Natural killer cell treated with Interleukin-12 subunit alpha and Interleukin-12 subunit beta and Interleukin-15 and Interleukin-18, amount 100 ng/mL, for 72 hours (primary cell): ENCODE measurements around the gene SGSH. TPM values are rescaled to one million over a fixed set of nuclear protein-coding genes. Genes with fewer than 3 reads are reported as not detected.
"Not testable (repeated sequence)": the region's sequence is repeated elsewhere in the genome, so short reads cannot be mapped to it uniquely, and the experiment has no call there.

Experiments used
- ATAC-seq, 2 donors: fragments of 150-1000 bp; cut with Tn5 transposase in 1 of 2; sonication (Bioruptor Pico), chemical (Tn5 transposase) in 1 of 2; 2 replicates each; pipeline ENCODE4 v1.10.0; 2021
- DNase-seq: peaks from one replicate; pipeline ENCODE4 v3.0.0; 2022; ENCODE audit warnings: low spot score
- H3K27ac Mint-ChIP-seq, 2 donors: 1 replicate in 1 of 2; 2 replicates in 1 of 2; pipeline ENCODE4 v1.8.0; 2022; ENCODE audit warnings: mixed read lengths in 2 of 2, mild to moderate bottlenecking in 1 of 2, moderate library complexity in 1 of 2
- H3K27me3 Mint-ChIP-seq, 2 donors: 1 replicate in 1 of 2; 2 replicates in 1 of 2; pipeline ENCODE4 v1.8.0; 2022; ENCODE audit warnings: mixed read lengths in 2 of 2
- H3K36me3 Mint-ChIP-seq: one replicate; pipeline ENCODE4 v1.8.0; 2022; ENCODE audit warnings: mixed read lengths
- H3K4me1 Mint-ChIP-seq, 2 donors: 1 replicate in 1 of 2; 2 replicates in 1 of 2; pipeline ENCODE4 v1.8.0; 2022; ENCODE audit warnings: low read depth in 2 of 2, mixed read lengths in 2 of 2, mild to moderate bottlenecking in 1 of 2
- H3K4me3 Mint-ChIP-seq: one replicate; pipeline ENCODE4 v1.8.0; 2022; ENCODE audit warnings: mixed read lengths
- H3K9me3 Mint-ChIP-seq: 2 replicates; pipeline ENCODE4 v1.8.0; 2022; ENCODE audit warnings: mixed read lengths
- total RNA-seq, 2 donors: library from RNA; stranded (reverse); gene quantifications; one replicate each; pipeline ENCODE4 v1.2.3, GENCODE V29; 2022

SGSH gene
- total RNA-seq, 2 donors from 2014 or later = 9.9 to 32.4 TPM

DNA sequence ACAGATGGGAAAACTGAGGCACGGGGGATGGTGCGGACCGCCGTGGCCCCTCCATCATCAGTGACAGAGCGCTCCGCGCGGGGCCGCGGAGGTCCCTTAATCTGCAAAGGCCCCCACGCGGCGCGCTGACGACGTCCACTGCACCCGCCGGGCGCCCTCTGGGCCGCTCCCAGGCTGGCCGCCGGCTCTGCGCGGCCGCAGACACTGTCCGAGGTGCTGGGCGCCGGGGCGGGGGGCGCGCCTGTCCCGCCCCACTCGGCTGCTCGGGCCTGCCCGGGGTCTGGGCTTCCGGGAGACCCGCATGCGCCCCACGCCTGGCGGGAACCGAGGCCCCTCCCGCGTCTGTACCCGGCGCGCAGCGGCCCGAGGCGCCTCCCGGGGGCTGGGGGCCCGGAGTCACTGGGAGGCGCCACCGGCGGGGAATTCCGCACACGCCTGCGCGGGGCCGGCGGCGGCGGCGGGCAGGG is 40.0 kb upstream of the SGSH start:
- DNase-seq (peak; percentile 91), ATAC-seq (peak; percentile 66 to 80)
- no peaks in the 10 kb centered on the region for H3K27me3 Mint-ChIP-seq
- H3K27ac Mint-ChIP-seq = peak overlapping the region; percentile 100
- no peaks in the 10 kb centered on the region for H3K9me3 Mint-ChIP-seq
- peaks cover 9% of the 10 kb centered on the region for H3K36me3 Mint-ChIP-seq
- peaks cover 43 to 53% of the 10 kb centered on the region in 2 donors for H3K4me1 Mint-ChIP-seq
- peak overlapping the region; percentile 82 for H3K4me3 Mint-ChIP-seq

DNA sequence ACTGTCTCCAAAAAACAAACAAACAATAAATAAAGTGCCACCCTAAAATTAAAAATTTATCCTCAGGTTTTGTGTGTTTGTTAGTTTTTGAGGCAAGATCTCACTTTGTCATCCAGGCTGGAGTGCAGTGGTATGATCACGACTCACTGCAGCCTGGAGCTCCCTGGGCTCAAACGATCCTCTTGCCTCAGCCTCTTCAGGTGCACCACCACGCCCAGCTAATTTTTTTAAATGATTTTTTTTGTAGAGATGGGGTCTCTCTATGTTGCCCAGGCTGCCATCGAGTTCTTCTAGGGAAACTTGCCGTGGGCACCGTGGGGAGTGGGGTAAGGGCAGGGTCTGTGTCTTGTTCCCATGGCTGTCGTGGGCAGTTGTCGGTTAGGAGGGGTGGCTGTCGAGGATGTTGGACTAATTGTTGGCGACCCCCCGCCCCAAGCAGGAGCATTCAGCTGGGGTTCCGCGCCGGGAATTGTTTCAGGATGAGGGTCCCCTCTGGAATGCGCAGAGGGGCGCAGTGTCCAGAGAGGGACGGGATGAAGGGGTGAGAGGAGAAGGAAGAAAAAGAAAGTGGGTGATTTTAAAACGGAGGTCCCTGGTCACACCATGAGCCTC is 39.4 kb upstream of the SGSH start:
- Mint-ChIP-seq H3K9me3 (no peaks in the 10 kb centered on the region), H3K27me3 (no peaks in the 10 kb centered on the region), H3K36me3 (peaks cover 4% of the 10 kb centered on the region), H3K27ac (peak overlapping the region; percentile 100), H3K4me3 (peak overlapping the region; percentile 82), H3K4me1 (peaks cover 49 to 58% of the 10 kb centered on the region in 2 donors)
- ATAC-seq = no peak
- DNase-seq = no peak

DNA sequence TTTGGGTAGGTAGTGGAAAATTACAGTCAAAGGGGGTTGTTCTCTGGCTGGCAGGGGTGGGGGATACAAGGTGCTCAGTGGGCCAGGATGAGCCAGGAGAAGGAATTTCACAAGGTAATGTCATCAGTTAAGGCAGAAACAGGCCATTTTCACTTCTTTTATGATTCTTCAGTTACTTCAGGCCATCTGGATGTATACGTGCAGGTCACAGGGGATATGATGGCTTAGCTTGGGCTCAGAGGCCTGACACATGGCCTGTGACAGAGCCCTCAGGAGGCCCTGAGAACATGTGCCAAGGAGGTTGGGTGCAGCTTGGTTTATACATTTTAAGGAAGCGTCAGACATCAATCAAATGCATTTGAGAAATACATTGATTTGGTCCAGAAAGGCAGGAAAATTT is 38.2 kb upstream of the SGSH start:
- H3K4me3 Mint-ChIP-seq = peak overlapping the region; percentile 82
- not testable (repeated sequence) for H3K36me3 Mint-ChIP-seq, ATAC-seq, DNase-seq, H3K9me3 Mint-ChIP-seq, H3K27me3 Mint-ChIP-seq
- peaks cover 57 to 60% of the 10 kb centered on the region in 2 donors for H3K4me1 Mint-ChIP-seq
- peak overlapping the region; percentile 100 for H3K27ac Mint-ChIP-seq

DNA sequence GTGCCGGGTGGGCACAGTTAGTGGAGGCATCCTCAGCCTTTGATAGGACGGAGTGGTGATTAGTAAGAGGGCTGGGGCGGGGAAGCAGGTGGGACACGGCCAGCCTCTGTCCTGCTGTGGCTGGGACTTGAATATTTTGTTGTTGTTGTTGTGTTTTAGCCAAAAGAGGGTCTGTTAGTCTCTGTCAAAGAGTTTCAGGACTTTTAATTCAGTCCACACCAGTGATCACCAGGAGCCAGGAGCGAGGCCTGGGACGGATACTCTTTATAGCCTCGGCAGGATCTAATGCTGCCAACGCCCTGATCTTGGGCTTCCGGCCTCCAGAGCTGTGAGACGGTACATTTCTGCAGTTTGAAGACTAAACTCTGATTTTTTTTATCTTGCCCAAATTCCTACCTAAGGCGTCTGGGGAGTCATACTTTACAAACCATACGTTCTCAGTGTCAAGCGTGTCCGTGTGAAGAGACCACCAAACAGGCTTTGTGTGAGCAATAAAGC is 37.6 kb upstream of the SGSH start:
- Mint-ChIP-seq H3K36me3 (no peaks in the 10 kb centered on the region), H3K27ac (peak overlapping the region; percentile 100), H3K27me3 (no peaks in the 10 kb centered on the region), H3K4me1 (peaks cover 59 to 60% of the 10 kb centered on the region in 2 donors), H3K4me3 (peak overlapping the region; percentile 82), H3K9me3 (no peaks in the 10 kb centered on the region)
- ATAC-seq = no peak
- no peak for DNase-seq

DNA sequence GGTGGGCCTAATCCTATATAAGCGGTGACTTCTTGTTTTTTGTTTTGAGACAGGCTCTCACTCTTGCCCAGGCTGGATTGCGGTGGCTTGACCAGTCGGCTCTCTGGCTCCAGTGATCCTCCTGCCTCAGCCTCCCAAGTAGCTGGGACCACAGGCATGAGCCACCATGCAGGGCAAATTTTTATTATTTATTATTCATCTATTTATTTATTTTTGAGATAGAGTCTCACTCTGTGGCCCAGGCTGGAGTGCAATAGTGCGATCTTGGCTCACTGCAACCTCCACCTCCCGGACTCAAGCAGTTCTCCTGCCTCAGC is 35.9 kb upstream of the SGSH start:
- Mint-ChIP-seq H3K4me3 (peak overlapping the region; percentile 88), H3K36me3 (no peaks in the 10 kb centered on the region), H3K4me1 (peaks cover 45 to 53% of the 10 kb centered on the region in 2 donors), H3K27me3 (no peaks in the 10 kb centered on the region), H3K27ac (peak overlapping the region; percentile 100), H3K9me3 (no peaks in the 10 kb centered on the region)
- ATAC-seq (no peak), DNase-seq (no peak)

DNA sequence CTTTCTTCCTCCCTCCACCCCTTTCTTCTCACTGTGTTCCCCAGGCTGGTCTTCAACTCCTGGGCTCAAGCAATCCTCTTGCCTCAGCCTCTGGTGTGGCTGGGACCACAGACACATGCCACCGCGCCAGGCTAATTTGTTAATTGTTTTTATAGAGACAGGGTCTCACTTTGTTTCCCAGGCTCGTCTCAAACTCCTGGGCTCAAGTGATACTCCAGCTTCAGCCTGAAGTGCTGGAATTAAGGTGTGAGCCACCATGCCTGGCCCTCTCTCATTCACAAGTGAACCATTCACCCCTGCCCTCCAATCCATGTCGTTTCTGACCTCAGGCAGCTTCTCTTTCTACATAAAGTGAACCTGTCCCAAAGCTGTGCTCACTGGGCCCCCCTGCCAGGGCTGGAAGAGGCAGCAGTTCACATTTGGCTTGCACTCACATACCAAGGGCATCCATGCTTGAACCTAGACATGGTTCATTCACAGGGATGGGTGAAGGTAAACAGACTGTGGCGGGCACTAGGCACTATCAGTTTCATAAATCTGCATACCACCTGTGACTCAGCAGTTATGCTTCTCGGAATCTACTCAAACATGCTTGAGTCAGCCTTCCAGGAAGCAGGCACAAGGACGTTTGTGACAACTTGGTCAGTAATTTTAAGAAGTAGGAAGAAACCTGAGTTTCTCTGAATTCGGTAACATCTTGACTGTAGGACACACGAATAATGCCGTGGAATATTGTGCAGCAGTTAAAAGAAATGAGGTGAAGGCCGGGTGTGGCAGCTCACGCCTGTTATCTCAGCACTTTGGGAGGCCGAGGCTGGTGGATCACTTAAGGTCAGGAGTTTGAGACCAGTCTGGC is 34.5 kb upstream of the SGSH start:
- H3K36me3 Mint-ChIP-seq = no peaks in the 10 kb centered on the region
- H3K27me3 Mint-ChIP-seq = no peaks in the 10 kb centered on the region
- DNase-seq = peak; percentile 86
- H3K27ac Mint-ChIP-seq = peak overlapping the region; percentile 100
- H3K9me3 Mint-ChIP-seq = no peaks in the 10 kb centered on the region
- H3K4me3 Mint-ChIP-seq = peak overlapping the region; percentile 88
- peak; percentile 83 to 93 for ATAC-seq
- peaks cover 42 to 50% of the 10 kb centered on the region in 2 donors for H3K4me1 Mint-ChIP-seq

DNA sequence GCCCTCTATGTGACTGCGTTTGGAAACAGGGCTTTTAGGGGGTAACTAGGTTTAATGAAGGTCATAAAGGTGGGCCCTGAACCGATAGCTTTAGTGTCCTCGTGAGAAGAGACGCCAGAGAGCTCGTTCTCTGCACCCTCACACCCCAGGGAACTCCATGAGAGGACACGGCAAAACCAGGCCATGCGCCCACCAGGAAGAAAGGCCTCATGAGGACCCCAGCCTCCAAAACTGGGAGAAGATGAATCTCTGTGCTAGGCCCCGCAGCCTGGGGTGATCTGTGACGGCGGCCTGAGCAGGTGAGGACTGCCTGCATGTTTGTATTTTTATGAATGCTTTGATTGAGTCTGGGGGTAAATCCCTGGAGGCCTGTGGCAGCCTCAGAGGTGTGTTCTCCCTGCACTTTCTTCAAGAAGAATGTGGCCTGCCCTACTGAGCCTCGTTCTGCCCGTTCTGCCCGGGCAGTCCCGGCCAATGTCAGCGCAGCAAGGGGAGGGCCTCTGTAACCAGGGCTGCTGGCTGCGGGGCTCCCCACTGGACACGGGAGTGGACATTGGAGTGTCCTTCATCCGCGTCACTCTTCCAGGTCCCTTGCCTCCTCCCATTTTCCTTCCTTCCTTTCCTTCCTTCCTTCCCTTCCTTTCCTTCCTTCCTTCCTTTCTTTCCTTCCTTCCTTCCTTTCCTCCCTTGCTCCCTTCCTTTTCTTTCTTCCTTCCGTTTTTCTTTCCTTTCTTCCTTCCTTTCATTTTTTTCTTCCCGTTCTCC is 33.7 kb upstream of the SGSH start:
- DNase-seq (peak; percentile 59), ATAC-seq (no peak)
- no peaks in the 10 kb centered on the region for H3K9me3 Mint-ChIP-seq
- H3K27ac Mint-ChIP-seq = peak overlapping the region; percentile 100
- peaks cover 37 to 48% of the 10 kb centered on the region in 2 donors for H3K4me1 Mint-ChIP-seq
- H3K4me3 Mint-ChIP-seq = peak overlapping the region; percentile 88
- no peaks in the 10 kb centered on the region for H3K36me3 Mint-ChIP-seq
- H3K27me3 Mint-ChIP-seq = no peaks in the 10 kb centered on the region

DNA sequence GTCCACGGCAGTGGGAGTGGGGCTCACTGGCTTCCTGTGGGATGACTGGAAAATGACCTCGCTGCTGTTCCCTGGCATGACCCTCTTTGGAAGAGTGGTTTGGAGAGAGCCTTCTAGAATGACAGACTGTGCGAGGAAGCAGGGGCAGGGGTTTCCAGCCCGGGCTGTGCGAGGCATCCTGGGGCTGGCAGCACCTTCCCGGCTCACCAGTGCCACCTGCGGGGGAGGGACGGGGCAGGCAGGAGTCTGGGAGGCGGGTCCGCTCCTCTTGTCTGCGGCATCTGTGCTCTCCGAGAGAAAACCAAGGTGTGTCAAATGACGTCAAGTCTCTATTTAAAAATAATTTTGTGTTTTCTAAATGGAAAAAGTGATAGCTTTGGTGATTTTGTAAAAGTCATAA is 32.7 kb upstream of the SGSH start:
- H3K4me1 Mint-ChIP-seq = peaks cover 27 to 38% of the 10 kb centered on the region in 2 donors
- DNase-seq (peak; percentile 83), ATAC-seq (peak; percentile 65 to 69)
- H3K36me3 Mint-ChIP-seq = no peaks in the 10 kb centered on the region
- no peaks in the 10 kb centered on the region for H3K27me3 Mint-ChIP-seq
- H3K4me3 Mint-ChIP-seq = no peak overlapping the region
- H3K27ac Mint-ChIP-seq = peak overlapping the region; percentile 100
- H3K9me3 Mint-ChIP-seq = no peaks in the 10 kb centered on the region

DNA sequence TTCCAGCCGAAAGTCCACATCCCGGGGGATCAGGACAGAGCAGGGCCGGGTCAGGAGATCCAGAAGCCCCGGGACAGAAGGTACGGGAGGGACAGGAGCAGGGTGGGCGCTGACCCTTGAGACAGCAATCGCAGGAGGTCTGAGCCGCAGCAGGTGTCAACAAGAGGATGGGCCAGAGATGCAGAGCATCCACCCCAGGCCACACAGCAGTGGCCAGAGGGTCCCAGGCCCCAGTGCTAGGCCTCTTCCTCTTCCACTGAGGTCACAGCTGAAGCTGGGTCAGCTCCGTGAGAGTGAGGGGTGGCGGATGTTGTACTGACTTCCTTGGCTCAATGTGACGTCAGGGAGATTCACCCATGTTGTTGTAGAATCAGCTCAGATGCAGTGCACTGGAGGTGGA is 31.8 kb upstream of the SGSH start:
- Mint-ChIP-seq H3K27ac (peak overlapping the region; percentile 100), H3K9me3 (no peaks in the 10 kb centered on the region), H3K4me1 (peaks cover 21 to 32% of the 10 kb centered on the region in 2 donors), H3K36me3 (no peaks in the 10 kb centered on the region), H3K4me3 (no peak overlapping the region), H3K27me3 (no peaks in the 10 kb centered on the region)
- ATAC-seq (no peak), DNase-seq (peak; percentile 41)

DNA sequence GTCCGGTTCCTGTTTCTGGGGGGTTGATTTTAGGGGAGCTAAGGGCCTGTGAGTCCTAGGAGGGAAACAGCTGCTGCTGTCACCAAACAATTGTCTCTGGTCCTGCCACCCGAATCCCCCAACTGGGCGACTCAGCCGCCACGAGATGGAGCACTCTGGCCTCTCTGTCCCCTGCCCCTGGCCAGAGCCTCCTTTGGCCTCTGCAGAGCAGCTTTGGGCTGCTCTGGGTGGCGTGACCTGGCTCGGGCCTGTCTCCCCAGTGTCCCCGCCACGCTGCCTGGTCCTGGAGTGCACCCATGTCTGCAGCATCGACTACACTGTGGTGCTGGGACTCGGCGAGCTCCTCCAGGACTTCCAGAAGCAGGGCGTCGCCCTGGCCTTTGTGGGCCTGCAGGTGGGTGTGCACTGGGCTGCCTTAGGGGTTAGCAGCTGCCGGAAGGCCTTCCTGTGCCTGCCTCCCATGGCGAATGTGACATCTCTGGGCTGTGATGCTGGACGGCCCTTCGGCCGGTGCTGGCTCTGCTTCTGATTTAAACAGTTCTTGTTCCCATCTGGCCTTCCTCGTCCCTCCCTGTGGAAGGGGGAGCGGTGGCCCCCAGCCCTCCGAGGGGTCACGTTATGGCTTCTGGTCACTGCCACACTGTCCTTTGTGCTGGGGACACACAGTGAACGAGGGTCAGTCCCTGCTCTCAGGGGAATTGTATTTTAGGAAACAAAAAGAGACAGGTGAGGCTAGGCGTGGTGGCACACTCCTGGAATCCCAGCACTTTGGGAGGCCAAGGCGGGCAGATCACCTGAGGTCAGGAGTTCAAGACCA is 29.0 kb upstream of the SGSH start:
- Mint-ChIP-seq H3K27me3 (no peaks in the 10 kb centered on the region), H3K9me3 (no peaks in the 10 kb centered on the region), H3K27ac (no peak overlapping the region), H3K4me1 (peaks cover 1 to 14% of the 10 kb centered on the region in 2 donors), H3K4me3 (no peak overlapping the region), H3K36me3 (no peaks in the 10 kb centered on the region)
- DNase-seq = no peak
- no peak for ATAC-seq

DNA sequence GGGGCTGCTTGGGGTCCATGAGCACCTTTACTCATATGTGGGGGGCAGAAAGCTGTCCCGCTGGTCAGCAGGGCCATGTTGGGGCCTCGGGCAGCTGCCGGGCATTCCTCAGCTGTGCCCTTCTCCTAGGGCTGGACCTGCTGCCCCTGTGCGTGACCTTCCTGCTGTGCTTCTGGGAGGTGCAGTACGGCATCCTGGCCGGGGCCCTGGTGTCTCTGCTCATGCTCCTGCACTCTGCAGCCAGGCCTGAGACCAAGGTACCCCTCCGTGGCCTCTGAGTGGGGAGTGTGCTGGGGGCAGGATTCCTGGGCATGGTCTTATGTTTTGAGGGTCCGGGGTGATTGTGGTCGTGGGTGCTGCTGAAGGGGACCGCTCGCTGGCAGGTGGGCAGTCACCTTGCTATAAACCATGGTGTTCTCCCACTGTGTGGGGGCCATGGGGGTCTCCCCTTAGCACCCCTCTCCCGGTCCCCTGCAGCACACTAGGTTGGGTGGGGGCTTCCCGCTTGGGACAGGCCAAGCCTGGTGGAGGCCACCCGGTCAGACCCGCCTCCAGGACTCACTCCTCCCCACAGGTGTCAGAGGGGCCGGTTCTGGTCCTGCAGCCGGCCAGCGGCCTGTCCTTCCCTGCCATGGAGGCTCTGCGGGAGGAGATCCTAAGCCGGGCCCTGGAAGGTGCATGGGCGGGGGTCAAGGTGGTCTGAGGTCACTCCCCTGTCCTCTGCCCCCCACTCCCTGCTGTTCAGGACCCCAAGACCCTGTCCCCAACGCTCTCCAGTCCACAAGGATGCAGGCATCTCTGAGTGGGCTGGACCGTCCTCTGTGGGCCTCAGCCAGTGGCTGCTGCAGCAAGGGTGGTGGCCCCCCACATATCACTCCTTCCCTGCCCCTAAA is 28.1 kb upstream of the SGSH start:
- Mint-ChIP-seq H3K4me1 (peaks cover 0 to 8% of the 10 kb centered on the region in 2 donors), H3K36me3 (no peaks in the 10 kb centered on the region), H3K9me3 (no peaks in the 10 kb centered on the region), H3K4me3 (no peak overlapping the region), H3K27ac (no peak overlapping the region), H3K27me3 (no peaks in the 10 kb centered on the region)
- ATAC-seq = no peak
- DNase-seq = no peak

DNA sequence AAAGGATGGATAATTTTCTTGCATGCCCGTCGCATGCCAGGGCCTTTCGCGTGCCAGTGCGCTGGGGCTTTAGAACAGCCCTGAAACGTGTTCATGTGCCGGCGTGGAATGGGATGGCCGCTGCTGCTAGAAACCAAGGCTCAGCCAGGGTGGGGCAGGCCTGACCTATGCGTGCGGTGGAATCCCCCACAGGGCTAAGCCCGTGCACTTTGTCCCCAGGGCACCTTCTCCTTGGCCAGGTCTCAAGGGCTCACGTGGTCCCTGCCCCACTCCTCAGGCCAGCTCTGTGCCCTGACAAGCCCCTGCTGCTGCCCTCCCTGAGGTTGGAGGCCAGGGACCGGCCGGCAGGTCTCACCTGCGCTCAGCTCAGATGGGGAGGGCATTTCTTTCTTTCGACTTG is 27.4 kb upstream of the SGSH start:
- Mint-ChIP-seq H3K27me3 (no peaks in the 10 kb centered on the region), H3K4me3 (no peak overlapping the region), H3K27ac (no peak overlapping the region), H3K9me3 (no peaks in the 10 kb centered on the region), H3K4me1 (peaks cover 0 to 6% of the 10 kb centered on the region in 2 donors), H3K36me3 (no peaks in the 10 kb centered on the region)
- DNase-seq (no peak), ATAC-seq (no peak)
